CD14-positive monocyte (primary cell): Measurements from ENCODE around the gene LRPPRC. TPM values are rescaled to one million over a fixed set of nuclear protein-coding genes. Genes with fewer than 3 reads are reported as not detected.

ENCODE experiments used
- DNase-seq, 3 donors: peaks; one replicate each; pipeline ENCODE4 v3.0.0-alpha.2; 2011 to 2022
- H2AFZ ChIP-seq: 2 replicates; pipeline ENCODE4 v1.6.0; 2012; ENCODE audit warnings: mild to moderate bottlenecking, low read depth, low read length, inconsistent platforms; ENCODE audit not compliant: insufficient read depth, poor library complexity, severe bottlenecking
- H3K27ac ChIP-seq, 2 donors: 1 replicate in 1 of 2; 2 replicates in 1 of 2; pipeline ENCODE4 v1.5.1; 2012 to 2013; ENCODE audit warnings: low read length in 2 of 2, control low read depth in 1 of 2, inconsistent platforms in 1 of 2, low read depth in 1 of 2, mild to moderate bottlenecking in 1 of 2
- H3K27me3 ChIP-seq, 2 donors: one replicate each; pipeline versions ENCODE4 v1.6.0 to v1.6.1; 2011 to 2013; ENCODE audit warnings: low read length in 2 of 2; ENCODE audit not compliant: control insufficient read depth in 2 of 2, insufficient read depth in 2 of 2
- H3K36me3 ChIP-seq, 2 donors: replicated peaks in 1 of 2; 1 replicate in 1 of 2; 2 replicates in 1 of 2; pipeline versions ENCODE4 v1.5.1 to v1.6.1; 2012 to 2013; ENCODE audit warnings: low read length in 2 of 2, control low read depth in 1 of 2, inconsistent platforms in 1 of 2, mild to moderate bottlenecking in 1 of 2; ENCODE audit not compliant: insufficient read depth in 2 of 2, control insufficient read depth in 1 of 2
- H3K4me1 ChIP-seq, 2 donors: 1 replicate in 1 of 2; 2 replicates in 1 of 2; pipeline versions ENCODE4 v1.5.1 to v1.6.1; 2012 to 2013; ENCODE audit warnings: low read length in 2 of 2, control low read depth in 1 of 2, inconsistent platforms in 1 of 2, mild to moderate bottlenecking in 1 of 2, moderate library complexity in 1 of 2; ENCODE audit not compliant: insufficient read depth in 2 of 2, control insufficient read depth in 1 of 2
- H3K4me2 ChIP-seq: replicated peaks from 2 replicates; pipeline ENCODE3; 2012; ENCODE audit warnings: low read length, moderate library complexity, mild to moderate bottlenecking; ENCODE audit not compliant: poor library complexity, severe bottlenecking; ENCODE audit errors: extremely low read depth
- H3K4me3 ChIP-seq, 3 experiments: fragments of 200-600 bp in 1 of 3; sonication (generic) in 1 of 3; replicated peaks in 1 of 3; 1 replicate in 2 of 3; 2 replicates in 1 of 3; pipeline ENCODE4 v1.5.1; 2011 to 2013; ENCODE audit warnings: low read length in 3 of 3, mild to moderate bottlenecking in 3 of 3, control low read depth in 2 of 3, low read depth in 2 of 3, inconsistent platforms in 1 of 3, moderate library complexity in 1 of 3
- H3K79me2 ChIP-seq: 2 replicates; pipeline ENCODE4 v1.6.0; 2012; ENCODE audit warnings: mild to moderate bottlenecking, control low read depth, inconsistent platforms, low read length, moderate library complexity; ENCODE audit not compliant: insufficient read depth
- H3K9ac ChIP-seq: 2 replicates; pipeline ENCODE4 v1.6.0; 2017; ENCODE audit warnings: low read length, mild to moderate bottlenecking; ENCODE audit not compliant: insufficient read depth, poor library complexity, severe bottlenecking
- H3K9me3 ChIP-seq, 2 donors: replicated peaks in 1 of 2; 1 replicate in 1 of 2; 2 replicates in 1 of 2; pipeline versions ENCODE4 v1.5.1 to v1.6.1; 2012 to 2013; ENCODE audit warnings: low read length in 2 of 2, control low read depth in 1 of 2; ENCODE audit not compliant: control insufficient read depth in 1 of 2, insufficient read depth in 1 of 2
- H4K20me1 ChIP-seq: 2 replicates; pipeline ENCODE4 v1.6.0; 2012; ENCODE audit warnings: mild to moderate bottlenecking, low read length, control low read depth, moderate library complexity; ENCODE audit not compliant: insufficient read depth
- H3K27ac Mint-ChIP-seq, 7 donors: one replicate each; pipeline ENCODE4 v1.8.0; 2020; ENCODE audit warnings: mild to moderate bottlenecking in 7 of 7, mixed read lengths in 7 of 7, moderate library complexity in 6 of 7, inconsistent platforms in 2 of 7
- H3K27me3 Mint-ChIP-seq, 3 donors: one replicate each; pipeline ENCODE4 v1.8.0; 2021 to 2022; ENCODE audit warnings: low read depth in 3 of 3, mild to moderate bottlenecking in 3 of 3, mixed read lengths in 3 of 3, moderate library complexity in 3 of 3, inconsistent platforms in 1 of 3
- H3K36me3 Mint-ChIP-seq, 2 donors: one replicate each; pipeline ENCODE4 v1.8.0; 2020; ENCODE audit warnings: mixed read lengths in 2 of 2, inconsistent platforms in 1 of 2, mild to moderate bottlenecking in 1 of 2
- H3K4me1 Mint-ChIP-seq: one replicate; pipeline ENCODE4 v1.8.0; 2020; ENCODE audit warnings: mild to moderate bottlenecking, mixed read lengths
- H3K4me3 Mint-ChIP-seq, 2 donors: one replicate each; pipeline ENCODE4 v1.8.0; 2020; ENCODE audit warnings: mild to moderate bottlenecking in 2 of 2, mixed read lengths in 2 of 2, moderate library complexity in 1 of 2
- H3K9me3 Mint-ChIP-seq, 7 donors: one replicate each; pipeline ENCODE4 v1.8.0; 2020 to 2022; ENCODE audit warnings: mixed read lengths in 7 of 7, mild to moderate bottlenecking in 6 of 7, moderate library complexity in 6 of 7, inconsistent platforms in 2 of 7
- WGBS: methylation state at CpG from one replicate; pipeline ENCODE4 v1.1.5; 2013; ENCODE audit warnings: missing lambda C conversion rate; ENCODE audit not compliant: insufficient coverage; 5-methylcytosine and 5-hydroxymethylcytosine counted together
- intact Hi-C, 2 donors: fragments of 100-400 bp; cut with micrococcal nuclease; formaldehyde crosslinking; loops; one replicate each; pipeline versions ENCODE4 v1.15.0 to v1.15.1; 2023
- polyA plus RNA-seq, 3 donors: library from polyadenylated mRNA; depleted of rRNA in 1 of 3; unstranded in 2 of 3; stranded (reverse) in 1 of 3; fragments of 300-500 nt in 2 of 3; fragments of >200 nt in 1 of 3; fragmentation: Illumina TruSeq in 2 of 3; gene quantifications; 1 replicate in 2 of 3; 2 replicates in 1 of 3; pipeline ENCODE4 v1.2.3, GENCODE V29; 2012 to 2021
- TF ChIP-seq, protein P1 (sequence below): fragments of 200-600 bp; IDR thresholded peaks from one replicate; pipeline ENCODE4 v1.8.0; 2022; ENCODE audit warnings: antibody characterized with exemption, mild to moderate bottlenecking

Gene LRPPRC
- polyA plus RNA-seq, 3 donors: 15.5 to 25.0 (median 24.8) TPM

DNA sequence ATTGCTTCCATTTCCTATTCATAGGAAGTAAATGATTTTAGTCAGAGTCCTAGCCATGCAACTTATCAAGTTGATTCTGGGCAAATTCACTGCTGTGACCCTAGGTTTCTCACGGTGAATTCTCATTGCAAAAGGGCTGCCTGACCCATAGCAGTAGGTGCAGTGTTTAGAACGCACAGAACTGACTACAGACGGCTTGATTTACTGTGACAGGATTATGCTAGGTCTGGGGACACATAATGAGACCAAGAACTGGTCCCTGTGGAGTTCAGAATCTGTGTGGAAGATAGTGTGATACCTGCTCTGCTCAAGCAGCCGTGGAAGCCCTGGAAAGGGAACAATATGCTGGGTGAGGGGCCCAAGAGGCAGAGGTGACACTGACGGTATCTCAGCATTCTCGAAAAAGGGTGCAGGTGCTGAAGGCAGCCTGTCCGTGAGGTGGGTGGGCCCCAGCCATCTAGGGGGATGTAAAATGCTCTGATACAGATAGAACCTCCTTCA lies 110.6 kb downstream of the LRPPRC start:
- DNase-seq: no peak
- H3K4me2 ChIP-seq: no peak overlapping the region
- H3K9me3 ChIP-seq: no peaks in the 10 kb centered on the region
- H3K36me3 ChIP-seq: peaks cover 32 to 38% of the 10 kb centered on the region in 2 donors
- H2AFZ ChIP-seq: no peak overlapping the region
- intact Hi-C loops: no loop called here
- H3K36me3 Mint-ChIP-seq: peaks cover 38 to 40% of the 10 kb centered on the region in 2 donors
- no peaks in the 10 kb centered on the region for H3K27me3 Mint-ChIP-seq
- H3K4me1 Mint-ChIP-seq: no peaks in the 10 kb centered on the region
- no peak overlapping the region for H3K4me3 Mint-ChIP-seq
- no peak overlapping the region for H3K9ac ChIP-seq
- no peak overlapping the region for H3K27ac Mint-ChIP-seq
- H3K27me3 ChIP-seq: no peaks in the 10 kb centered on the region
- WGBS: 95% methylated on average over 4 of the region's 7 CpGs
- no peaks in the 10 kb centered on the region for H4K20me1 ChIP-seq
- TF ChIP-seq, protein P1, sequence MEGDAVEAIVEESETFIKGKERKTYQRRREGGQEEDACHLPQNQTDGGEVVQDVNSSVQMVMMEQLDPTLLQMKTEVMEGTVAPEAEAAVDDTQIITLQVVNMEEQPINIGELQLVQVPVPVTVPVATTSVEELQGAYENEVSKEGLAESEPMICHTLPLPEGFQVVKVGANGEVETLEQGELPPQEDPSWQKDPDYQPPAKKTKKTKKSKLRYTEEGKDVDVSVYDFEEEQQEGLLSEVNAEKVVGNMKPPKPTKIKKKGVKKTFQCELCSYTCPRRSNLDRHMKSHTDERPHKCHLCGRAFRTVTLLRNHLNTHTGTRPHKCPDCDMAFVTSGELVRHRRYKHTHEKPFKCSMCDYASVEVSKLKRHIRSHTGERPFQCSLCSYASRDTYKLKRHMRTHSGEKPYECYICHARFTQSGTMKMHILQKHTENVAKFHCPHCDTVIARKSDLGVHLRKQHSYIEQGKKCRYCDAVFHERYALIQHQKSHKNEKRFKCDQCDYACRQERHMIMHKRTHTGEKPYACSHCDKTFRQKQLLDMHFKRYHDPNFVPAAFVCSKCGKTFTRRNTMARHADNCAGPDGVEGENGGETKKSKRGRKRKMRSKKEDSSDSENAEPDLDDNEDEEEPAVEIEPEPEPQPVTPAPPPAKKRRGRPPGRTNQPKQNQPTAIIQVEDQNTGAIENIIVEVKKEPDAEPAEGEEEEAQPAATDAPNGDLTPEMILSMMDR: no peak
- H3K27ac ChIP-seq: no peak overlapping the region
- no peak overlapping the region for H3K4me3 ChIP-seq
- H3K9me3 Mint-ChIP-seq: peaks cover 0 to 2% (median 0%) of the 10 kb centered on the region in 7 donors
- H3K79me2 ChIP-seq: no peaks in the 10 kb centered on the region
- H3K4me1 ChIP-seq: no peaks in the 10 kb centered on the region

DNA sequence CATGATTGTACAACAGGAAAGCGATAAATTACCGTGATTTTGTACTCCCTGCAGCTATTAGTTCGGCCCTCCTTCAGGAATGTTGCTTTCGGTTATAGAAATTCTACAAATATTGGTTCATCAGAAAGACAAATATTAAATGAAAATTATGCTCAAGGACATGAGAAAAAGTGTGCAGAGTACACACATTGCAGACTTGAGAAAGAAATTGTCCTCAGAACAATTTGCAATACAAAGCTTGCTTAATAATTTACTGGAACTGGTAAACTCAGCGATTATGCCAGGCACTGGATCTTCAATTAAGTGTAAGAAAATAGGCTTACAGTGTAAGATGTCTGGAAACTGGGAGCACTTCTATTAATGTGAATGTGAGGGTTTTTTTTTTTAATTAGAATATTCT lies 111.1 kb downstream of the LRPPRC start:
- H3K36me3 ChIP-seq: peaks cover 28 to 33% of the 10 kb centered on the region in 2 donors
- no peaks in the 10 kb centered on the region for H3K79me2 ChIP-seq
- H3K4me3 Mint-ChIP-seq: no peak overlapping the region
- no peak overlapping the region for H3K4me2 ChIP-seq
- no peak for DNase-seq
- intact Hi-C loops: no loop called here
- no peak overlapping the region for H2AFZ ChIP-seq
- peaks cover 33 to 35% of the 10 kb centered on the region in 2 donors for H3K36me3 Mint-ChIP-seq
- no CpG with 5 or more reads among the region's 5 CpGs for whole genome bisulfite sequencing
- H3K4me1 ChIP-seq: no peaks in the 10 kb centered on the region
- H3K4me3 ChIP-seq: no peak overlapping the region
- no peaks in the 10 kb centered on the region for H3K4me1 Mint-ChIP-seq
- H3K27me3 Mint-ChIP-seq: no peaks in the 10 kb centered on the region
- no peak overlapping the region for H3K9ac ChIP-seq
- H4K20me1 ChIP-seq: no peaks in the 10 kb centered on the region
- H3K9me3 ChIP-seq: no peaks in the 10 kb centered on the region
- H3K9me3 Mint-ChIP-seq: peaks cover 0 to 2% (median 0%) of the 10 kb centered on the region in 7 donors
- H3K27me3 ChIP-seq: no peaks in the 10 kb centered on the region
- TF ChIP-seq, protein P1: no peak
- H3K27ac Mint-ChIP-seq: no peak overlapping the region
- no peak overlapping the region for H3K27ac ChIP-seq
